NCI-H2196 treated with DMSO at 0.1 percent for 48 hours (cell line): ENCODE results near the gene MACROH2A1.

Experiments
- DNase-seq: peaks from one replicate; lab custom pipeline; 2025; ENCODE audit not compliant: unreplicated experiment; lab: John Stamatoyannopoulos, UW

MACROH2A1 gene

GRCh38 chr5:135296900-135297816 is 101.9 kb downstream of the MACROH2A1 start:
- no peak for DNase-seq

DNA sequence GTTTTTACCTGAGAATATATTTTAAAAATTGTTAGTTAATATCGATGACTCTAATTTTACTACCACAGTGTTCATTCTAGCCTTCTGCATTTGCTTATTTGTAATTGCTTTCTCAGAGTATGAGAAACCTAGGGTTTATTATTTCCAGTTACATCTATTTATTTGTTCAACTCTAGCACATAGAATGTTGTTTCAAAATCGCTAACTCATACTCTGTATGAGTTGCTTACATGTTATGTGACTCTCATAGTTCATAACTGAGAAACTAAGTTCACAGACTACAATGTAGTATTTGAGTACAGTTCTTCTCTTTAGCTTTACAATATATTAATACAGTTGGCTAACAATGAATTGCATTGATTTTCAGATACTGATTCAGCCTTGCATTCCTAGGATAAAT is 103.2 kb downstream of the MACROH2A1 start:
- no peak for DNase-seq

DNA sequence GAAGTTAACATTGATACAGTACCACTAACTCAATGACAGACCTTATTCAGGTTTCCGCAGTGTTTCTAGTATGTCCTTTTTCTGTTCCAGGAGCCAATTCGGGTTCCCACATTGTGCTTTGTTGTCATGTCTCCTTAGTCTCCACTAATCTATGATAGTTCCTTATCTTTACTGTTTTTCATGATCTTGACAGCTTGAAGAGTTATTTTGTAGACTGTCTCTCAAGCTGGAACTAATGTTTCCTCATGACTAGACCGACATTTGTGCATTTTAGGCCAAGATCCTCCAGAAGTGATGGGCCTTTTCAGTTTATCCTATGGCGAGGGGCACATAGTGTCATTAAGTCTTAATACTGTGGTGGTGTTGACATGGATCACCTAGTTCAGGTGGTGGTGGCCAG is 104.2 kb downstream of the MACROH2A1 start:
- no peak for DNase-seq

DNA sequence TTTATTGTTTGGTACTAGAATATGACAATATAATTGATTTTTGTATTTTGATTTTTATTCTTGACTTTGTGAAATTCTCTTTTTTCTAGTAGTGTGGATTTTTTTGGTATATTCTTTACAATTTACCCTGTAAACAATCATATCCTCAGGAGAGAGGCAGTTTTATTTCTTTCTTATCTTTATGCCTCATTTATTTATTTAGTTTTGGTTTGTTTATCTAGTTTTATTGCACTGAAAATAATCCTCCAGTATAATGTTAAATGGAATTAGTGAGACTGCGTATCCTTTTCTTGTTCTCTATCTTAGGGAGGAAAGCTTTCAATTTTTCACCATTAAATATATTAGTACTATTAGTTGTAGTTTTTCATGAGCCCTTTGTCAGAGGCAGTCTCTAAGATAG is 109.4 kb downstream of the MACROH2A1 start:
- DNase-seq = no peak

DNA sequence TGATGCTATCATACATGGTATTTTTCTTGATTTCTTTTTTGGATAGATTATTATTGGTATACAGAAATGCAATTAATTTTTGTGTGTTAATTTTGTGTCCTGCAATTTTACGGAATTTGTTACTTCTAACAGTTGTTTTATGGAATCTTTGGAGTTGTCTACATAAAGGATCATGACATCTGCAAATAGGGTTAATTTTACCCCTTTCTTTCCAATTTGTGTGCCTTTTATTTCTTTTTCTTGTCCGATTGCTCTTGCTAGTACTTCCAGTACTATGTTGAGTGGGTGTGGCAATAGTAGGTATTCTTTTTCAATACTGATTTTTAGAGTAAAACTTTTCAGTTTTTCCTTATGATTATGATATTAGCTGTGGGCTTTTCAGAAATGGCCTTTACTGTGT is 111.5 kb downstream of the MACROH2A1 start:
- DNase-seq = no peak
